ENCODE data around the gene APBA1. TPM values are rescaled to one million over a fixed set of nuclear protein-coding genes. Genes with fewer than 3 reads are reported as not detected.

APBA1 gene
- total and polyA plus RNA-seq, 8 donors = 2.4 to 17.9 (median 11.4) TPM

DNA sequence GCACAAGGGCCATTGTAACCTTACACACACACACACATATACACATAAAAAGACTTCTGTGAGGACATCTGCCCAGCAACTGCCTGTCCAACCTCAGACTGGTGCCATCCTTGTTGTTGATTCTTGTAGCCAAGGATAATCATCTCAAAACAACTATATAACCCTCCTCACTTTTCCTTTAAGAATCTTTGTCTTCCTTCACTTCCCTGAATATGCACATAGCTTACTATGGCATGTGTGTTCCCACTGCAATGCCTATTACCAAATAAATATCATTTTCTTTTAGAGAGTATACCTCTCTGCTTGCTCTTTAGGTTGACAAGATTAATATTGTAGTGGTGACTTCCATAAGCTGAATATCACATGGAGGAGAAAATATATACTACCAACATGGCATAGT lies 55.2 kb downstream of the APBA1 start:
- TF ChIP-seq, protein P1, sequence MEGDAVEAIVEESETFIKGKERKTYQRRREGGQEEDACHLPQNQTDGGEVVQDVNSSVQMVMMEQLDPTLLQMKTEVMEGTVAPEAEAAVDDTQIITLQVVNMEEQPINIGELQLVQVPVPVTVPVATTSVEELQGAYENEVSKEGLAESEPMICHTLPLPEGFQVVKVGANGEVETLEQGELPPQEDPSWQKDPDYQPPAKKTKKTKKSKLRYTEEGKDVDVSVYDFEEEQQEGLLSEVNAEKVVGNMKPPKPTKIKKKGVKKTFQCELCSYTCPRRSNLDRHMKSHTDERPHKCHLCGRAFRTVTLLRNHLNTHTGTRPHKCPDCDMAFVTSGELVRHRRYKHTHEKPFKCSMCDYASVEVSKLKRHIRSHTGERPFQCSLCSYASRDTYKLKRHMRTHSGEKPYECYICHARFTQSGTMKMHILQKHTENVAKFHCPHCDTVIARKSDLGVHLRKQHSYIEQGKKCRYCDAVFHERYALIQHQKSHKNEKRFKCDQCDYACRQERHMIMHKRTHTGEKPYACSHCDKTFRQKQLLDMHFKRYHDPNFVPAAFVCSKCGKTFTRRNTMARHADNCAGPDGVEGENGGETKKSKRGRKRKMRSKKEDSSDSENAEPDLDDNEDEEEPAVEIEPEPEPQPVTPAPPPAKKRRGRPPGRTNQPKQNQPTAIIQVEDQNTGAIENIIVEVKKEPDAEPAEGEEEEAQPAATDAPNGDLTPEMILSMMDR (IDR thresholded peaks at IDR 0.05) = no peak
- no peaks in the 10 kb centered on the region for H3K27me3 ChIP-seq

DNA sequence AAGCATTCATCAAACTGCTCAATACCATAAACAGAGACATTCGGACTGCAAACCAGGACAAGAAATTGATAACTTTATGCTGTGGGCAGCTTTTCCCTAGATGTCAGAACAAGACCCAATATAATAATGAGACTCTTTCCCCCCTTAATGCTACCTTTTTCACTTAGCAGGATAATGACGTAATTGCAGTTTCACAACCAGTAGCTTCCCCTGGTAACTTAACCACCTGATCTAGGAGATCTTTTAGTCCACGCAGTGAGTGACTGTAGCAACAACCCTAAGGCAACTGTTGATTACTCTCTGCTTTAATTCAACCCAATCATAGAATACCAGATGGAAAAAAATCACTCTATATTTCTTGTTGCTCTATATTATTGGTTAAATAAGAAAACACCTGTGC lies 56.3 kb downstream of the APBA1 start:
- DNase-seq = no peak
- no peak overlapping the region for H3K27ac ChIP-seq
- intact Hi-C loops (cut with DNase I) = no loop called here

More for the DNA sequence above, 55.2 kb downstream of the APBA1 start:
- ATAC-seq (no peak), DNase-seq (no peak)
- Histone ChIP-seq H3K36me3 (no peaks in the 10 kb centered on the region), H3K4me3 (no peak overlapping the region), H3K27ac (no peak overlapping the region), H3K4me1 (no peaks in the 10 kb centered on the region), H3K9me3 (no peaks in the 10 kb centered on the region)
- intact Hi-C loops (cut with DNase I) = no loop called here

DNA sequence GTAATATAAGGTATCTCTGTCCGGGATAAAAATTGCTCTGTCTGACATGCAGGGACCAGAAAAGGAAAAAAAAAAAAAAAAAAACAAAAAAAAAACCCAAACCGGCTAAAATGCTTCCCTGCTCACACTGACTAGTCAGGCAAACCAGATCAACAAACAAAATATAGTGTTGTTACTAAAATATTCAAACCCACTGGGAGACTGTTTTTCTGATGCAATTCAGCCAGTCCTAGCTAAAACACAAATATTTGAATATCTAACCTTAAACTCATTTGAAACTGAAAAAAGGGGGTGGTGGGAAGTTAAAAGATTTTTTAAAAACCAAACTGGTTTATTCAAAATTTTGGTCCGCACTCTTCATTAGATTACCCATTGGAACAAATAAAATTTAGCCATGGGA lies 61.0 kb downstream of the APBA1 start:
- H3K36me3 ChIP-seq = no peaks in the 10 kb centered on the region
- H3K4me1 ChIP-seq = no peaks in the 10 kb centered on the region
- H3K9me3 ChIP-seq = no peaks in the 10 kb centered on the region
- TF ChIP-seq, protein P1 (IDR thresholded peaks at IDR 0.05) = no peak
- intact Hi-C loops (cut with DNase I) = no loop called here
- no peak overlapping the region for H3K4me3 ChIP-seq
- DNase-seq = no peak
- no peaks in the 10 kb centered on the region for H3K27me3 ChIP-seq
- H3K27ac ChIP-seq = no peak overlapping the region
- ATAC-seq = no peak

More for the DNA sequence above, 56.3 kb downstream of the APBA1 start:
- no peak for ATAC-seq
- TF ChIP-seq, protein P1 (IDR thresholded peaks at IDR 0.05) = no peak
- H3K4me3 ChIP-seq = no peak overlapping the region
- no peaks in the 10 kb centered on the region for H3K36me3 ChIP-seq
- H3K4me1 ChIP-seq = no peaks in the 10 kb centered on the region
- no peaks in the 10 kb centered on the region for H3K9me3 ChIP-seq
- no peaks in the 10 kb centered on the region for H3K27me3 ChIP-seq

DNA sequence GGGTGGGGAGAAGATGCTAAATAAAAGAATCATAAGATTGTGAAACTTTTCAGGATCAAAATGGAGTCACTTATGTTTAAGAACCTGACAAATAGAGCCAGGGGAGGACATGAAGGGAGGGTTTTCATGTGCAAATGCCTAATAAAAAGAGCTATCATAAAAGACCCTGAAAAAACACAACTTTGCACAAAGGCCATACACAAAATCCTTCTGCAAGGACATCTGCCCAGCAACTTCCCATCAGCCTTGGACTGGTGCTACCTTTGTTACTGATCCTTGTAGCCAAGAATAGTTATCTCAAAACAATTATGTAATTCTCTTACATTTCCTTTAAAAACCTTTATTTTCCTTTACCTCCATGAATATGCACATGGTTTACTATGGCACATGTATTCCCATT lies 63.0 kb downstream of the APBA1 start:
- Histone ChIP-seq H3K36me3 (no peaks in the 10 kb centered on the region), H3K27me3 (no peaks in the 10 kb centered on the region), H3K4me3 (no peak overlapping the region), H3K9me3 (no peaks in the 10 kb centered on the region), H3K4me1 (no peaks in the 10 kb centered on the region), H3K27ac (no peak overlapping the region)
- ATAC-seq = no peak
- TF ChIP-seq, protein P1 (IDR thresholded peaks at IDR 0.05) = no peak
- DNase-seq = no peak
- intact Hi-C loops (cut with DNase I) = no loop called here

DNA sequence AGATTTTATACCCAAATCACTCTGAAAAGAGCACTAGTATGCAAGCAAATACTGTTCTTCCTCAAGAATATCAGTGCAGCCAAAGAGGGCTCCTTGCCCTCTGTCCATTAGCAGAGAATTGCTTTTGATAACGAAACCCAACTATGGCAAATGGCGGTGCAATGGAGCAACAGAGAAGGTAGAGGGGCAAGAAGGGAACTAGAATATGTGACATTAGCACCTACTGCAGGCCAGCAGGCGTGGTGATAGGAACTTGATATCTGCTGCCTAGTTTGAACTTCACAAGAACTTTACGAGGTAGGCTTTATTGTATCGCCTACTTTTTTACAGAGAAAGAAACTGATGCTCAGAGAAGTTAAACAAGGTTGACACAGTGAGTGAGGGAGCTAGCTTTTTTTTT lies 66.1 kb downstream of the APBA1 start:
- TF ChIP-seq, protein P1 (IDR thresholded peaks at IDR 0.05) = no peak
- H3K4me1 ChIP-seq = no peaks in the 10 kb centered on the region

More for the DNA sequence above, 66.1 kb downstream of the APBA1 start:
- ATAC-seq (no peak), DNase-seq (no peak)
- Histone ChIP-seq H3K27ac (no peak overlapping the region), H3K9me3 (no peaks in the 10 kb centered on the region), H3K4me3 (no peak overlapping the region), H3K27me3 (no peaks in the 10 kb centered on the region), H3K36me3 (no peaks in the 10 kb centered on the region)
- intact Hi-C loops (cut with DNase I) = no loop called here
